Gastroesophageal sphincter (tissue), 4 donors: Measurements from ENCODE around the gene BLOC1S3. TPM values are rescaled to one million over a fixed set of nuclear protein-coding genes. Genes with fewer than 3 reads are reported as not detected.

Source experiments
- ATAC-seq: fragments of 150-250 bp; one replicate; pipeline ENCODE4 v1.9.1; 2016; ENCODE audit warnings: mild to moderate bottlenecking, moderate library complexity
- H3K27ac ChIP-seq, 4 donors: fragments of 200-600 bp; sonication (generic) in 3 of 4; 1 replicate in 3 of 4; 2 replicates in 1 of 4; pipeline ENCODE4 v1.5.1; 2016 to 2019
- H3K27me3 ChIP-seq: fragments of 200-600 bp; sonication (generic); one replicate; pipeline ENCODE4 v1.5.1; 2019
- H3K36me3 ChIP-seq, 2 donors: fragments of 200-600 bp; sonication (generic); one replicate each; pipeline ENCODE4 v1.5.1; 2019; ENCODE audit warnings: control low read depth in 1 of 2
- H3K4me1 ChIP-seq, 3 donors: fragments of 200-600 bp; sonication (generic); 1 replicate in 2 of 3; 2 replicates in 1 of 3; pipeline ENCODE4 v1.5.1; 2016 to 2019; ENCODE audit warnings: control low read depth in 2 of 3
- H3K4me3 ChIP-seq, 2 donors: fragments of 200-600 bp; sonication (generic); one replicate each; pipeline ENCODE4 v1.5.1; 2019; ENCODE audit warnings: mild to moderate bottlenecking in 1 of 2, moderate library complexity in 1 of 2
- H3K9me3 ChIP-seq, 3 donors: fragments of 200-600 bp; sonication (generic); one replicate each; pipeline ENCODE4 v1.5.1; 2017 to 2019; ENCODE audit warnings: control low read depth in 2 of 3
- CTCF ChIP-seq, 4 experiments: fragments of 200-600 bp in 2 of 4; fragments of 450-650 bp in 2 of 4; sonication (generic) in 1 of 4; IDR thresholded peaks; one replicate each; pipeline ENCODE4 v1.5.1; 2017 to 2019; ENCODE audit warnings: antibody characterized with exemption in 4 of 4, mild to moderate bottlenecking in 2 of 4, moderate library complexity in 2 of 4
- EP300 ChIP-seq: sonication (generic); formaldehyde crosslinking; IDR thresholded peaks from one replicate; pipeline ENCODE4 v1.6.1; 2017; ENCODE audit warnings: antibody characterized with exemption, mild to moderate bottlenecking
- POLR2A ChIP-seq, 2 donors: fragments of 450-650 bp; IDR thresholded peaks; one replicate each; pipeline ENCODE4 v1.6.1; 2017; ENCODE audit warnings: antibody characterized with exemption in 2 of 2, mild to moderate bottlenecking in 2 of 2, moderate library complexity in 1 of 2
- POLR2AphosphoS5 ChIP-seq: sonication (generic); formaldehyde crosslinking; IDR thresholded peaks from one replicate; pipeline ENCODE4 v1.6.1; 2017; ENCODE audit warnings: antibody characterized with exemption
- WGBS, 2 donors: methylation state at CpG; one replicate each; pipeline ENCODE4 v1.1.5; 2018; ENCODE audit warnings: low coverage in 1 of 2; 5-methylcytosine and 5-hydroxymethylcytosine counted together
- total RNA-seq, 4 donors: library from RNA; depleted of rRNA; stranded (reverse); fragments of >200 nt; gene quantifications; one replicate each; pipeline ENCODE4 v1.1.0, GENCODE V29; 2016

The BLOC1S3 gene
- total RNA-seq, 4 donors from 2014 or later = 5.0 to 17.0 (median 7.8) TPM

GRCh38 chr19:45135176-45135885, 43.3 kb upstream of the BLOC1S3 start:
- H3K4me1 ChIP-seq = peaks cover 0 to 29% (median 11%) of the 10 kb centered on the region in 3 donors
- no peaks in the 10 kb centered on the region for H3K9me3 ChIP-seq
- H3K27ac ChIP-seq = no peak overlapping the region
- no peaks in the 10 kb centered on the region for H3K27me3 ChIP-seq
- TF ChIP-seq CTCF (IDR thresholded peaks at IDR 0.05) = no peak
- TF ChIP-seq POLR2A (IDR thresholded peaks at IDR 0.05) = no peak
- TF ChIP-seq POLR2AphosphoS5 = no peak
- no peak for TF ChIP-seq EP300
- H3K4me3 ChIP-seq = no peak overlapping the region
- peaks cover 0 to 11% of the 10 kb centered on the region in 2 donors for H3K36me3 ChIP-seq
- WGBS, 2 donors = 93 to 94% methylated on average over 7 to 10 of the region's 21 CpGs
- no peak for ATAC-seq

DNA sequence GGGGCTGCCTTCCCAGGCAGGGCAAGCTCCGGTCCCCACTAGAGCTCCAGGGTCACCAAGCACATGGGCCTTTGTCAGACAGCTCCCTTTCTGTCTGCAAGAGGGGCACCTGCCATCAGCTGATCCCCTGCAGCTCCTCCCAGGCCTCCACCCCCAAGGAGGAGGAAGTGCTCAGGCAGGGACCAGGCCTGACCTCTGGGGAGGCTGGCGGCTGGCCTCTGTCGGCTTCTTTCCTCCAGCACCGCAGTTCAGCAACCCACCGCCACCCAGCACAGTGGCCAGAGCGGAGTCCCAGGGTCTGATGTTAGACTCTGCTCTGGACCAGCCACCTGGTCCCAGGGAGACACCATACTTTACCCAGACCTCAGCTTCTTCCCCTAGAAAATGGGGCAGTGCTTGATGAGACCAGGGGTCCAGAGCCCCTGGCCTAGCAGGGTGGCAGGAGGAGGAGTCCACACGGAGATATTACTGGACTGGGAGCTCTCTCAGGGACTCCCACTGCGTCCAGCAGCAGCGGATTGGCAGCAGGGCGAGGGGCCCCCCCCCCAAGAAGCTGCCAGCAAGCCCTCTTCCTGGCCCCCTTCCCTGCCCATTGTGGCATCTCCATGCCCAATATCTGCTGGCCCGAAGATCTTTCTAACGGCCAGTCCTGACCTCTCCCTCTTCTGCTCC, 41.9 kb upstream of the BLOC1S3 start:
- Histone ChIP-seq H3K4me1 (peaks cover 0 to 29% (median 11%) of the 10 kb centered on the region in 3 donors), H3K4me3 (no peak overlapping the region), H3K27ac (peak overlapping the region in 2 of 4 donors; percentile 52 to 55), H3K36me3 (peaks cover 0 to 24% of the 10 kb centered on the region in 2 donors), H3K27me3 (no peaks in the 10 kb centered on the region), H3K9me3 (no peaks in the 10 kb centered on the region)
- no peak for ATAC-seq
- no peak for TF ChIP-seq CTCF (IDR thresholded peaks at IDR 0.05)
- TF ChIP-seq POLR2AphosphoS5 = no peak
- no peak for TF ChIP-seq EP300
- TF ChIP-seq POLR2A (IDR thresholded peaks at IDR 0.05) = no peak
- 65% methylated on average over 5 of the region's 12 CpGs; no CpG with 5 or more reads in 1 of the 2 donors for WGBS, 2 donors

DNA sequence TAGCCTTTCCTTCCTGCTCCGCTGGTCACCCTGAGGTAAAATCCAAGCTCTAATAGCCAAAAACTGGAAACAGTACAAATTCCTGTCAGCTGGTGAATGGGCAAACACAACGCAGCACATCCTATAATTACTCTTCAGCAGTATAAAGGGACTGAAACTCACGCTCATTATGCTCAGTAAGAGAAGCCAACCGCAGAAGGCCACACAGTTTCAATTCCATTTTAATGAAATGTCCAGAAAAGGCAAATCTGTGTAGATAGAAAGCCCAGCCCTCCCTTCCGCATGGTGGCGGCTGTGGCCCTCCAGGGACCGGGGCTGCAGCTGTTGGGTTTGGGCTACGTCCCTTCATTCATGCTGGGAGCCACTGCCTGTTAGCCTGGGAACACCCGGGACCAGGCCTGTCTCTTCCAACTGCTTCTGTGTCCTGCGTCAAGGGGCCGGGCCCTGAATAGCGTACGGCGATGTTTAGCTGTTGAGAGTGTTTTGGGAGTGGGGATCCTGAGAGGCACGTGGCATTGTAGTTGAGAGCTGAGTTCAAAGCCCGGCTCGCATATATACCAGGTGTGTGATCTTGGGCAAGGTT, 41.3 kb upstream of the BLOC1S3 start:
- Histone ChIP-seq H3K4me3 (no peak overlapping the region), H3K9me3 (no peaks in the 10 kb centered on the region), H3K4me1 (peaks cover 0 to 29% (median 11%) of the 10 kb centered on the region in 3 donors), H3K27ac (peak overlapping the region in 2 of 4 donors; percentile 52 to 55), H3K36me3 (peaks cover 0 to 30% of the 10 kb centered on the region in 2 donors), H3K27me3 (no peaks in the 10 kb centered on the region)
- TF ChIP-seq POLR2AphosphoS5 = no peak
- no peak for TF ChIP-seq EP300
- no peak for TF ChIP-seq POLR2A (IDR thresholded peaks at IDR 0.05)
- TF ChIP-seq CTCF (IDR thresholded peaks at IDR 0.05) = peak in 1 of 4 experiments; percentile 8
- WGBS, 2 donors = 10 to 59% methylated on average over 5 to 11 of the region's 17 CpGs
- peak; percentile 25 for ATAC-seq

- H3K36me3 ChIP-seq = peaks cover 0 to 41% of the 10 kb centered on the region in 2 donors
- peaks cover 0 to 29% (median 11%) of the 10 kb centered on the region in 3 donors for H3K4me1 ChIP-seq
- TF ChIP-seq POLR2AphosphoS5 (no peak), POLR2A (IDR thresholded peaks at IDR 0.05) (no peak), CTCF (IDR thresholded peaks at IDR 0.05) (no peak), EP300 (no peak)
- H3K27me3 ChIP-seq = no peaks in the 10 kb centered on the region
- no peaks in the 10 kb centered on the region for H3K9me3 ChIP-seq
- H3K4me3 ChIP-seq = no peak overlapping the region
- no peak overlapping the region for H3K27ac ChIP-seq
- no peak for ATAC-seq
- WGBS, 2 donors = 75 to 96% methylated on average over 4 to 5 of the region's 11 CpGs
Observed at GRCh38 chr19:45138303-45138751, 40.3 kb upstream of the BLOC1S3 start.
